HL-60/S4 treated with retinoic acid at 250 ng/mL for 4 days and 3 days (cell line): ENCODE data around the gene ZBTB8OS.

Experiments
- in situ Hi-C: fragments of 300-500 bp; cut with MboI; formaldehyde crosslinking; loops from 2 replicates; pipeline ENCODE4 v1.7.0; 2022; ENCODE audit warnings: low sequenced_read_pairs

ZBTB8OS gene

DNA sequence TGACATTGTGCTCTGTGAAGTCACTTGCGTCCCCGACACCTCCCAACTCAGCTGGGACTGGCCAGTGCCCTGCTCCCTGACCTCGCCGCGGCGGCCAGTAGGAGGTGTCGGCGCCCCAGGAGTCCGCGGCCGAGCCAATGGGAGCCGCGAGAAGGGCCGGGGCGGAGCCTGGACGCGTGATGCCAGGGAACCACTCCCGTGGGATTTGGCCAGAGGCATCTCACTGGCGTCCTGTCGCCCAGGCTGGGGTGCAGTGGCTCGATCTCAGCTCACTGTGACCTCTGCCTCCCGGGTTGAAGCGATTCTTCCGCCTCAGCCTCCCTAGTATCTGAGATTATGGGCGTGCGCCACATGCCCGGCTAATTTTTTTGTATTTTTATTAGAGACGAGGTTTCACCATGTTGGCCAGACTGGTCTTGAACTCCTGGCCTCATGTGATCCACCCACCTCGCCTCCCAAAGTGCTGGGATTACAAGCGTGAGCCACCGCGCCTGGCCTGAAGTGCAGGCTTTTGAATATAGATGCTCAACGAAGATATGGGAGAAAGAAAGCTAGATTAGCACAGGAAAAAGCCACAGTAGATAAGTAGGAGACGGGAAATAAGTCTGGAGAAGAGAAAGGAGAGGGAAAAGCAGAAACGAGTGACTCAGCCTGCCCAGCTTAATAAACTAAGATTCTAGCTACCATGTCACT is 38.0 kb downstream of the ZBTB8OS start:
- in situ Hi-C loops, result no loop called here

DNA sequence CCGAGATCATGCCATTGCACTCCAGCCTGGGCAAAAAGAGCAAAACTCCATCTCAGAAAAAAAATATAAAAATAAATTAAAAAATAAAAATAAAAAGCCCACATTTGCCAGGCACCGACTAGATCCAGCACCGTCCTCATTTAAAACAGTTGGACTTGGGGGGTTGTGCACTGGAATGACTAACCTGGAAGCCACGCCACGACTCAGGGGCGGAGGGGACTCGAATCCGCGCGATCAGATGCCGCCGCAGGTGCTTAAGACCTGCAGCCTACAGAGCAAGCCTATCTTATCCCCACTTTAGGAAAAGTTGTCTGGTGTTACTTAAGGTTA is 38.5 kb downstream of the ZBTB8OS start:
- in situ Hi-C loops, result no loop called here

DNA sequence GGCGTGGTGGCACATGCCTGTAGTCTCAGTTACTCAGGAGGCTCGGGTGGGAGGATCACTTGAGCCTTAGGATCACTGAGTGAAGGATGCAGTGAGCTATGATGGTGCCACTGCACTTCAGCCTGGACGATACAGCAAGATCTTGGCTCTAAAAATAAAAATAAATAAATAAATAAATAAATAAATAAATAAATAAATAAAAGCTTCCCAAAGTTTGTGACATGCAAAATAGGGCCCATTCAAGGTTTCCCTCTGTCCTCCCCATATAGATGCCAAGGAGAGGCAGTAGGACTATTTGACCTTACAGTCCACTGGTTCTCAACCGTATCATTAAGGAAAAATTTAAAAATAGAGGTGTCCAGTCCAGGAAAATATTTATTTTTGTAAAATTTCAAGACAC is 41.2 kb downstream of the ZBTB8OS start:
- in situ Hi-C loops, result no loop called here

GRCh38 chr1:32606565-32607371 is 43.6 kb downstream of the ZBTB8OS start:
- in situ Hi-C loops, result no loop called here

- in situ Hi-C loops, result no loop called here
Observed at GRCh38 chr1:32605711-32606424, 44.5 kb downstream of the ZBTB8OS start.

DNA sequence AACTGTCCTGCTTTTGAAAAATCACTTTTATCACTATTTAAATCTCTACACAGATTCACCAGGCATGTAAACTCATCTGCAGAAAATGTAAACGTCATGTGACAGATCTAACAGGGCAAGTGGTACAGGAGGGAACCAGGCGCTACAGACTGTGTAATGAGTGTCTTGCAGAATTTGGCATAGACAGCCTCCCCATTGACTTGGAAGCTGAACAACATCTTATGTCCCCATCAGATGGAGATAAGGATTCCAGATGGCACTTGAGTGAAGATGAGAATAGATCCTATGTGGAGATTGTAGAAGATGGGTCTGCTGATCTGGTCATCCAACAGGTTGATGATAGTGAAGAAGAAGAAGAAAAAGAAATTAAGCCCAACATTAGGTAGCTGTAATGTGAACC is 50.3 kb downstream of the ZBTB8OS start:
- in situ Hi-C loops, result no loop called here

- in situ Hi-C loops, result no loop called here
Observed at GRCh38 chr1:32592943-32593342, 57.4 kb downstream of the ZBTB8OS start.

DNA sequence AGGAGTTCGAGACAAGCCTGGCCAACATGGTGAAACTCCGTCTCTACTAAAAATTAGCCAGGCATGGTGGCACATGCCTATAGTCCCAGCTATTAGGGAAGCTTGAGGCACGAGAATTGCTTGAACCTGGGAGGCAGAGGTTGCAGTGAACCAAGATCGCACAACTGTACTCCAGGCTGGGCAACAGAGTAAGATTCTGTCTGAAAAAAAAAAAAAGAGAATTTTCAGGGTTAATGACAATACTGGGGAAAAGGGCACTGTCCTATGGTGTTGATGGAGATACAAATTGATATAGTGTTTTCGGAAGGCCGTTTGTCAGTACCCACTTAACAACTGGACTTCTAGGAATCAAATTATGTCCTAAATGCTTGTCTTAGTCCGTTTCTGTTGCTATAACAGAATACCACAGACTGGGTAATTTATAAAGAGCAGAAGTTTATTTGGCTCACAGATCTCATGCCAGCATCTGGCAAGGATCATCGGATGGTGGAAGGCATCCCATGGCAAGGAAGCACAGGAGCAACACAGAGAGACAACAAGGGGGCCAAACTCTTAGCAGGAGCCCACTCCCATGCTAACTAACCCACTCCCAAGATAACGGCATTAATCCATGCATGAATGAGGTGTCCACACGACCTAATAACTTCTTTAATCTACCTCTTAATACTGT is 69.9 kb downstream of the ZBTB8OS start:
- in situ Hi-C loops, result no loop called here
